Activated CD4-positive, alpha-beta T cell treated with anti-CD3 and anti-CD28 coated beads for 24 hours (primary cell): Measurements from ENCODE around the gene PSMG4.
"Not testable (repeated sequence)": the region's sequence is repeated elsewhere in the genome, so short reads cannot be mapped to it uniquely, and the experiment has no call there.

ENCODE experiments used
- DNase-seq, 2 donors: peaks; one replicate each; pipeline ENCODE4 v3.0.0-alpha.2; 2020; ENCODE audit warnings: low read depth in 2 of 2

PSMG4 gene

DNA sequence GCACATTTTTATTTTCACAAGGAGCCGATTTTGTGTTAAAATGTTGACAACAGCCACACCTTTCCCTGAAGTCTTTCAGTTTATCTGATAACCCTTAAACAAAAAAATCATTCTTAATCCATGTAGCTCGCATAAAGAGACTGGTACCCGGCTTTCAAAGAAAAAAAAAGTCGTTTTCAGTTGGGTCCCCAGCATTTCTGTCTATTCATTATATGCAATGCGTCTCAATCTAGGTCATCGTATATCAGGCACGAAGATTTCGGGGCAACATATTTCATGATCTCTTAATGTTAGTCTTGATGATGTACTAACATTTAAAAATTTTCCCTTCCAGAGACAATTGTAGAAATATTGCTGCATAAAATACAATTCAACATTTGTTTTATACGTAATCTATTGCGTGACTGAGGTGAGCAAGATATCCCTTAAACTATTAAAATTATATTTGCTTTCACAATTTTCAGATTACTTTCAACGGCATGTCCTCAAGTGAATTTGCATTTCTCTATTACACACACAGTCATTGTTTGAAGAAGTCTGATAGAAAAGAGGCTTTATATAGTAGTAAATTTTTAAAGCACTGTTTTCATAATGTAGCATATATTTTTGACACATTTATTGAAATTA lies 28.4 kb upstream of the PSMG4 start:
- no peak for DNase-seq

GRCh38 chr6:3230900-3231246 lies 27.9 kb upstream of the PSMG4 start:
- DNase-seq = no peak

GRCh38 chr6:3231247-3232016 lies 27.3 kb upstream of the PSMG4 start:
- no peak for DNase-seq

DNA sequence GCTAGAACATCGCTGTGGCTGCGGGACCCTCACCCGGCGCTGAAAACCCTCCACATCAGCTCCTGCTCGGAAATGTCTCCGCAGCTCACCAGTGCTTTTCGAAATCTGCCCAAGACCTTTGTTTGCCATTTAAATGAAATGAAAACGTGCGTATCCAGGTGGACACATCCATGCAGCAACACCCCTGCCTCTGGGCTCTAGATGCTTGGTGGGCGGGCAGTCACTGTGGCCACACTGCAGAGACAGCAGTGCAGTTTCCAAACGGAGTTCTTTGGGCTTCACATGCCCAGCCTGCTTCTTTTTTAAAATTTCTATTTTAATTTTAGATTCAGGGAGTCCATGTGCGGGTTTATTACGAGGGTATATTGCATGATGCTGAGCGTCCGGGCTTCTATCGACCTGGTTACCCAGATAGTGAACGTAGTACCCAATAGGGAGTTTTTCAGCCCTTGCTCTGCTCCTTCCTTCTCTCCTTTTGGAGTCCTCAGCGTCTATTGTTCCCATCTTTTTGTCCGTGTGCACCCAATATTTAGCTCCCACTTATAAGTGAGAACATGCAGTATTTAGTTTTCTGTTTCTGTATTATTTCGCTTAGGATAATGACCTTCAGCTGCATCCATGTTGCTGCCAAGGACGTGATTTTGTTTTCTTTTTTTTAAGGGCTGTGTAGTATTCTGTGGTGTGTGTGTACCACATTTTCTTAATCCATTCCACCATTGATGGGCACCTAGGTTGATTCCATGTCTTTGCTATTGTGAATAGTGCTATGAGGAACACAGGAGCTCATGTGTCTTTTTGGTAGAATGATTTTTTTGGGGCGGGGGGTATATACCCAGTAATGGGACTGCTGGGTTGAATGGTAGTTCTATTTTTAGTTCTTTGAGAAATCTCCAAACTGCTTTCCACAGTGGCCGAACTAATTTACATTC lies 26.5 kb upstream of the PSMG4 start:
- no peak for DNase-seq

- DNase-seq = no peak
Observed at GRCh38 chr6:3233321-3233720, 25.4 kb upstream of the PSMG4 start.

GRCh38 chr6:3233904-3234303 lies 24.8 kb upstream of the PSMG4 start:
- no peak for DNase-seq

GRCh38 chr6:3235486-3235885 lies 23.3 kb upstream of the PSMG4 start:
- no peak for DNase-seq

GRCh38 chr6:3236005-3236404 lies 22.7 kb upstream of the PSMG4 start:
- no peak for DNase-seq

DNA sequence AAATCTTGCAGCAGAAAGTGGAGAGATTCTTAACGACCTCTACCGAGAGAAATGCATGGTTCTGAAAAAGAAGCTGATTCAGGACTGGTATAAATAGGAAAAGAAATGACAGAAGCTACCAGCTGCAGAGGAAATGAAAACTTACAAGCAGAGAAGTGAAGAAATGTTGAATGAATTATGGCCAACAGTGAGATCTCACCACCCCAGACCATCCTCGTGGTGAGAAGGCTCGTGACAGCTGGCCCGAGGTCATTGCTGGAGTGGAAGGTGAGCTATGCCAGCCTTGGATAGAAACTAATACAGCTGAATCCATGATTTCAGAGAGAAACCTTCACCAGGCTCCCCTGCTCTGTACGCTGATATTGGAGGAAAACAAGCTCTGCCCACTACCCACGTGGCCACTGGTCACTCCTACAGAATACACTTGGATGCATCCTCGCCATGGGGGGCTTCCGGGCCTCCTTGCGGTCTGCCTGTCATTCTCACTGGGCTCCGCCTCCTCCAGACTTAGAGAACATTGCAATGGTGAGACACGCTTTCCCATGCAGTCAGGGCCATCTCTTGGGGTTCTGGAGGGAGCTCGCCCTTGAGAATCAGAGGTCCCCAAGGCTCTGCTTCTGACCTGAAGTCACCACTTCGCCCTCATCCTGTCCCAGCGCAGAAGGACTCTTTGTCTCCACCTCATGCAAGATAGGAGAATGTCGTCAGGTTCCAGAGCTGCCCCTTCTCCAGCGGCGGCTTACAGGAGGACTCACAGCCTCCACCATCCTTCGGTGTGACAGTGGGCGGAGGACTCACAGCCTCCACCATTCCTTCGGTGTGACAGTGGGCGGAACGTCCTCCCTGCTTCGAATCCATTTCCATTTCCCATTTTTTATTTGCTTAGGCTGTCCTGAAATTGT lies 20.7 kb upstream of the PSMG4 start:
- no peak for DNase-seq

GRCh38 chr6:3239110-3239830 lies 19.5 kb upstream of the PSMG4 start:
- no peak for DNase-seq

DNA sequence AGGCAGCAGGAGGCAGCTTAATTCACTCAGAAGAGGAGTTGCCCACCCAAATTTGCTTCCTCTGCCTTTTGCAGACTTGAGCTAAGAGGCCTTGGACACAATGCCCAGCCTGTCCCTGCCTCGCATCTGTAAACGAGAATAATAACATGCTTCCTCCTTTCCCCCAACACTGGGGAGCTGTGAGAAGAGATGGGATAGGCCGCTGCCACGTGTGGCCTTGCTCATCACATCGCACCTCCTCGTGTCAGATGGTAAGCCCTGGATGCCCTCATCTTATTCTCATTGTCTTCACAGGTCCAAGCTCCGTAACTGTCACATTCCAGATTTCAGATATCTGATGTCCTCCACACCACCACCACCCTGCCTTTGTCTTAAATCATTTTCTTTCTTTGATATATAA lies 18.2 kb upstream of the PSMG4 start:
- DNase-seq = no peak

DNA sequence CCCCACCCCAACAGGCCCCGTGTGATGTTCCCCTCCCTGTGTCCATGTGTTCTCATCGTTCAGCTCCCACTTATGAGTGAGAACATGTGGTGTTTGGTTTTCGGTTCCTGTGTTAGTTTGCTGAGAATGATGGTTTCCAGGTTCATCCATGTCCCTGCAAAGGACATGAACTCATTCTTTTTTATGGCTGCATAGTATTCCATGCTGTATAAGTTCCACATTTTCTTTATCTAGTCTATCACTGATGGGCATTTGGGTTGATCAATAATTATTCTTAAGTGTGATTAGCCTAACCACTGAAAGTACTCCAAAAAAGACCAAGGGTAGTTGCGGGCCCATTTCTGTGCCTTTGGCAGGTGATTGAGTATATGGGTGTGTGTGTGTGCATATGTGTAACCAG lies 17.0 kb upstream of the PSMG4 start:
- DNase-seq = not testable (repeated sequence)

DNA sequence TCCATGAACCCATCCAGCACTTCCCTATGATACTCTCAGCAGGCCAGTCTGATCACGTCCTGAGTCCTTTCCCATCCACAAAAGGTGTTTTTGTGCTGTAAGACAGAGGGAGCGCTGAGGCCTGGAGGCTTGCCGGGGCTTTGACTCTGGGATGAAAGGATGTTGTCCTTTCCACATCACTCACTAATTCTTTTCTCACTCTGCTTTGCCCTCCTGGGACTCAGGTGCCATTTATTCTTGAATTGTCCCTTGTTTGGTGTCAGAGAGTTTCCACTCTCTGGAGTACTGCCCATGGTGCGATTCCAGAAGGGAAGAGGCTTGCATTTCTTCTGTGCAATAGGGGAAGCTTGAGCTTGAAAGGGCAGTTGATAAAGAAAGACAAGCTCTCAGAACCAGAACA lies 16.0 kb upstream of the PSMG4 start:
- no peak for DNase-seq

DNA sequence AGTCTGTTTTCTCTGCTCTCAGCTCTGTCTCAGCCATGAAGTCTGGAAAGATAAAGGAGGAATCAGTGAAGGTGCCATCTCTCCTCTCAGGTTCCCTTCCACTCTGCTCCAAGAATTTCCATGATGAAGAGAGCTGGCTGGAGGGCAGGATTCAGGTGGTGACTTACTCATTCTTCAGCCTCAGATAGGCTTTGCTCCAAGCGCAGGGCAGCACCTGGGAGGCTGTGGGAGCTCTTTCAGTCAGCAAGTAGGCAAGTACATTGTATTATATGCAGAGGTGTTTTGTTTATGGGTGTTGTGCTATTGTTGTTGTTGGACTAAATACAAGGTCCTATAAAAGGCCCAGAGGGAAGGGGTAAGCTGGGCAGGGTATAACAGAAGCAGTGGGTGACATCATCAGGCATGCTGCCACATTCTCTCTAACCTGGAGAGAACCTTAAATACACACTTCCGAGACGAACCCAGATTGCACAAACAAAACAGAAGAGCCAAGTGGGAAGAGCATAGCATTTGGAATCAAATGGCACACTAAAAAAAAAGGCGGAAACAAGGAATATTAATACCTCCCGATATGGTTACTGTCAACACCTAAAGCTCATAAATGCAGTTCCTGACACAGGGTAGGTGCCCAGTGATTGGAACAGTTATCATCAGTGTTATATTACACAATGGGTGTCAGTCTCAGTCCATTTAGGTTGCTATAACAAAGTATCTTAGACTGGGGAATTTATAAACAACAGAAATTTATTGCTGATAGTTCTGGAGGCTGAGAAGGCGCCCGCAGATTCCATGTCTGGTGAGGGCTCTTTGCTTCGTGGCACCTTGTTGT lies 14.5 kb upstream of the PSMG4 start:
- DNase-seq = no peak

DNA sequence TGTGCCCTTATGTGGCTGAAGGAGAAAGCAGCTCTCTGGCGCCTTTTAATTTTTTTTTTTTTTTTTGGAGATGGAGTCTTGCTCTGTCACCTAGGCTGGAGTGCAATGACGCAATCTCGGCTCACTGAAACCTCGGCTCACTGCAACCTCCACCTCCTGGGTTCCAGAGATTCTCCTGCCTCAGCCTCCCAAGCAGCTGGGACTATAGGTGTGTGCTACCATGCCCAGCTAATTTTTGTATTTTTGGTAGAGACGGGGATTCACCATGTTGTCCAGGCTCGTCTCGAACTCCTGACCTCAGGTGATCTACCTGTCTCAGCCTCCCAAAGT lies 13.9 kb upstream of the PSMG4 start:
- DNase-seq = not testable (repeated sequence)

- DNase-seq = no peak
Observed at GRCh38 chr6:3245216-3245615, 13.5 kb upstream of the PSMG4 start.

GRCh38 chr6:3247255-3248146 lies 11.2 kb upstream of the PSMG4 start:
- DNase-seq = no peak

DNA sequence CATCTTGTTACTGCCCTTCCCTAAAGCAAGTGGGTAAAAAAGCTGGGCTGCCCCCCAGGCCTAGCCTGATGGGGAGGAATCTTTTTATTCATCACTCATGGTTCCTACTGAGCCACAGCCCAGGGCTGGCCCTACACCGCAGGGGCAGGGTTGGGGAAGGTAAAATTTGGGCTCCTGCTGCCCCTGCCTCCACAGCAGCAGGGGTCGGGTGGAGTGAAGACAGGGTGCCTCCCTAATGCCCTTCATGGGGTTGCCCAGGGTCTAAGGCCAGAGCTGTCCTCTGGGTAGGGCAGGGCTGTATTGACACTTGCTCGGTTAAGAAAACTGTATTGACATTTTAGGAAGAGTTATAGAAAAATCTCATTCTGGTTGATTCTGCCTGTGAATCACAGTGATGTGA lies 8.9 kb upstream of the PSMG4 start:
- no peak for DNase-seq

- no peak for DNase-seq
Observed at GRCh38 chr6:3250231-3250675, 8.5 kb upstream of the PSMG4 start.
